ENCODE results near the gene MUC3A. TPM values are rescaled to one million over a fixed set of nuclear protein-coding genes. Genes with fewer than 3 reads are reported as not detected.
"Not testable (repeated sequence)": the region's sequence is repeated elsewhere in the genome, so short reads cannot be mapped to it uniquely, and the experiment has no call there.

Gene MUC3A
- total and polyA plus RNA-seq, 2 experiments from 2014 or later = 16.3 to 44.4 TPM

DNA sequence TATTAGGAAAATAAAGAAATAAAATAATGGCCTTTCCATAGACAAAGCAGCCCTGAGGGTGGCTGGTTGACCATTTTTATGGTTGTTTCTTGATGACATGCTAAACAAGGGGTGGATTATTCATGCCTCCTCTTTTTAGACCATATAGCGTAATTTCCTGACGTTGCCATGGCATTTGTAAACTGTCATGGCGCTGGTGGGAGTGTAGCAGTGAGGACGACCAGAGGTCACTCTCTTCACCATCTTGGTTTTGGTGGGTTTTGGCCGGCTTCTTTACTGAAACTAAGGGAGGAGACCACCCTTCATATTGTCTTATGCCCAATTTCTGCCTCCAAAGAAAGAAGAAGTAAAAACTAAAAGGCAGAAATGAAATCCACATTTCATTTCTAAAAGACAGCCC, 30.0 kb upstream of the MUC3A start:
- not testable (repeated sequence) for H3K4me2 ChIP-seq; H2AFZ ChIP-seq; H3K4me3 ChIP-seq; H3F3A ChIP-seq (replicated peaks; ENCODE audit: low read depth); H4K20me1 ChIP-seq (replicated peaks; ENCODE audit: insufficient read depth); H3K27ac Mint-ChIP-seq; H3K36me3 Mint-ChIP-seq (ENCODE audit: low read depth); H3K27ac ChIP-seq (ENCODE audit: low read depth); H3K79me2 ChIP-seq (replicated peaks; ENCODE audit: insufficient read depth); H3K9me3 Mint-ChIP-seq; H3K27me3 ChIP-seq (ENCODE audit: insufficient read depth); DNase-seq (ENCODE audit: low spot score); H3K36me3 ChIP-seq (ENCODE audit: insufficient read depth); H3K4me3 Mint-ChIP-seq; ATAC-seq; H3K9me2 ChIP-seq (ENCODE audit: insufficient read depth)
- peaks cover 35% of the 10 kb centered on the region for H3K4me1 Mint-ChIP-seq
- peaks cover 13% of the 10 kb centered on the region for H3K4me1 ChIP-seq (ENCODE audit: insufficient read depth)
- H3K27me3 Mint-ChIP-seq (ENCODE audit: insufficient read depth, low read depth, poor library complexity) = peaks cover 10% of the 10 kb centered on the region

- not testable (repeated sequence) for H3K27ac Mint-ChIP-seq; H4K20me1 ChIP-seq (replicated peaks; ENCODE audit: insufficient read depth); H3K79me2 ChIP-seq (replicated peaks; ENCODE audit: insufficient read depth); H3K27ac ChIP-seq (ENCODE audit: low read depth); H3K36me3 Mint-ChIP-seq (ENCODE audit: low read depth); H3F3A ChIP-seq (replicated peaks; ENCODE audit: low read depth); H3K9me2 ChIP-seq (ENCODE audit: insufficient read depth); H3K27me3 ChIP-seq (ENCODE audit: insufficient read depth); H3K4me3 Mint-ChIP-seq; H3K9me3 Mint-ChIP-seq; H3K36me3 ChIP-seq (ENCODE audit: insufficient read depth); H3K4me3 ChIP-seq; ATAC-seq; H3K4me2 ChIP-seq; DNase-seq (ENCODE audit: low spot score)
- H3K27me3 Mint-ChIP-seq (ENCODE audit: insufficient read depth, low read depth, poor library complexity) = peaks cover 10% of the 10 kb centered on the region
- peak overlapping the region; percentile 38; the same call in 1 of the 2 replicates for H2AFZ ChIP-seq
- peaks cover 35% of the 10 kb centered on the region for H3K4me1 Mint-ChIP-seq
- peaks cover 13% of the 10 kb centered on the region for H3K4me1 ChIP-seq (ENCODE audit: insufficient read depth)
Observed at GRCh38 chr7:100919779-100920437, 29.4 kb upstream of the MUC3A start.

DNA sequence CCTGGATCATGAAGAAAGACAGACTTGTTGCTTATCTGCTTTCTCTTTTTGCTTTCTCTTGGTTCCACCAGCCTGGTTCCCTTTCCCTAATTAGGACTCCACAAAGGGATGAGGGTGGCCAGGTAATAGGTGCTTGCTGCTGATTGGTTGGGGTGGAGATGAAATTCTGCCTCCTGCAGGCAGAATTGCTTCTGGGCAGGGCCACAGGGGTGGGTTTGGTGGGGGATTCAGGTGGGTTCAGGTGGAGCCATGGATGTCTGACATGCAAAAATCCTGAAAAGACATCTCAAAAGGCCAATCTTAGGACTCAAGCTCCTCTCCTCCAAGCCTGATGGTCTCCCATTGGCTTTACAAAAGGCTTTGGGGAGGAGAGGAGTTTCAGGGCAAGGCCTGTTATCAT, 28.3 kb upstream of the MUC3A start:
- H3K27me3 Mint-ChIP-seq (ENCODE audit: insufficient read depth, low read depth, poor library complexity) = peaks cover 10% of the 10 kb centered on the region
- ATAC-seq (no peak), DNase-seq (ENCODE audit: low spot score) (no peak)
- Histone ChIP-seq H3K9me2 (ENCODE audit: insufficient read depth) (no peaks in the 10 kb centered on the region), H3K4me2 (no peak overlapping the region), H3K4me1 (ENCODE audit: insufficient read depth) (peaks cover 13% of the 10 kb centered on the region), H2AFZ (no peak overlapping the region), H4K20me1 (replicated peaks; ENCODE audit: insufficient read depth) (no peaks in the 10 kb centered on the region), H3K27me3 (ENCODE audit: insufficient read depth) (no peaks in the 10 kb centered on the region), H3K4me3 (no peak overlapping the region), H3F3A (replicated peaks; ENCODE audit: low read depth) (no peaks in the 10 kb centered on the region), H3K27ac (ENCODE audit: low read depth) (no peak overlapping the region), H3K79me2 (replicated peaks; ENCODE audit: insufficient read depth) (no peaks in the 10 kb centered on the region), H3K36me3 (ENCODE audit: insufficient read depth) (no peaks in the 10 kb centered on the region)
- TF ChIP-seq, protein P1, sequence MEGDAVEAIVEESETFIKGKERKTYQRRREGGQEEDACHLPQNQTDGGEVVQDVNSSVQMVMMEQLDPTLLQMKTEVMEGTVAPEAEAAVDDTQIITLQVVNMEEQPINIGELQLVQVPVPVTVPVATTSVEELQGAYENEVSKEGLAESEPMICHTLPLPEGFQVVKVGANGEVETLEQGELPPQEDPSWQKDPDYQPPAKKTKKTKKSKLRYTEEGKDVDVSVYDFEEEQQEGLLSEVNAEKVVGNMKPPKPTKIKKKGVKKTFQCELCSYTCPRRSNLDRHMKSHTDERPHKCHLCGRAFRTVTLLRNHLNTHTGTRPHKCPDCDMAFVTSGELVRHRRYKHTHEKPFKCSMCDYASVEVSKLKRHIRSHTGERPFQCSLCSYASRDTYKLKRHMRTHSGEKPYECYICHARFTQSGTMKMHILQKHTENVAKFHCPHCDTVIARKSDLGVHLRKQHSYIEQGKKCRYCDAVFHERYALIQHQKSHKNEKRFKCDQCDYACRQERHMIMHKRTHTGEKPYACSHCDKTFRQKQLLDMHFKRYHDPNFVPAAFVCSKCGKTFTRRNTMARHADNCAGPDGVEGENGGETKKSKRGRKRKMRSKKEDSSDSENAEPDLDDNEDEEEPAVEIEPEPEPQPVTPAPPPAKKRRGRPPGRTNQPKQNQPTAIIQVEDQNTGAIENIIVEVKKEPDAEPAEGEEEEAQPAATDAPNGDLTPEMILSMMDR (conservative IDR thresholded peaks at IDR 0.05; ENCODE audit: low read depth in 2 of 2) = peak; percentile 22 to 31; a peak in 3 of 4 replicates
- no peak for TF ChIP-seq EZH2 (IDR thresholded peaks at IDR 0.05; ENCODE audit: low read depth, unreplicated experiment)
- H3K27ac Mint-ChIP-seq = no peak overlapping the region
- no peaks in the 10 kb centered on the region; the same call in 2 of the 3 replicates for H3K9me3 Mint-ChIP-seq
- no peak overlapping the region for H3K4me3 Mint-ChIP-seq
- H3K4me1 Mint-ChIP-seq = peaks cover 35% of the 10 kb centered on the region
- no peaks in the 10 kb centered on the region for H3K36me3 Mint-ChIP-seq (ENCODE audit: low read depth)

DNA sequence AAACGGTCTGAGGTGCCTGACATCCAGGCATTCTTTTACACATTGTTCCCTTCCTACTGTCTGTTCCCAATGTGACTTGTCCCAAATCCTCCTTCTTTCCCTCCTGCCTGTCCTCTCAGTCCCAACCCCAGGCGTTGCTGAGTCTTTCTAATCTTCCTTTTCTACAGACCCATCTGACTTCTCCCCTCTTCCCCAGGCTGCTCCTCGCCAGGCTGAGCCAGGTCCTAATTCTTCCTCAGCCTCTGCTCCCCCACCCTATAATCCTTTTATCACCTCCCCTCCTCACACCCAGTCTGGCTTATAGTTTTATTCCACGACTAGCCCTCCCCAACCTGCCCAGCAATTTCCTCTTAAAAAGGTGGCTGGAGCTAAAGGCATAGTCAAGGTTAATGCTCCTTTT, 25.7 kb upstream of the MUC3A start:
- DNase-seq (ENCODE audit: low spot score); H4K20me1 ChIP-seq (replicated peaks; ENCODE audit: insufficient read depth); H3K4me3 ChIP-seq; H3K4me3 Mint-ChIP-seq; H3K27me3 Mint-ChIP-seq (ENCODE audit: insufficient read depth, low read depth, poor library complexity); H3K27me3 ChIP-seq (ENCODE audit: insufficient read depth); H3K36me3 ChIP-seq (ENCODE audit: insufficient read depth); H3K79me2 ChIP-seq (replicated peaks; ENCODE audit: insufficient read depth); H3K27ac ChIP-seq (ENCODE audit: low read depth); H3F3A ChIP-seq (replicated peaks; ENCODE audit: low read depth); H3K36me3 Mint-ChIP-seq (ENCODE audit: low read depth); H3K27ac Mint-ChIP-seq; H3K9me2 ChIP-seq (ENCODE audit: insufficient read depth); H2AFZ ChIP-seq; ATAC-seq; H3K4me2 ChIP-seq; H3K9me3 Mint-ChIP-seq: not testable (repeated sequence)
- H3K4me1 Mint-ChIP-seq = peaks cover 35% of the 10 kb centered on the region
- peaks cover 31% of the 10 kb centered on the region for H3K4me1 ChIP-seq (ENCODE audit: insufficient read depth)
